22Rv1 (cell line): ENCODE measurements around the gene TPGS2.

Experiments used
- H3K27ac ChIP-seq: fragments of 450-650 bp; 2 replicates; pipeline ENCODE4 v1.5.1; 2017
- ZFX ChIP-seq: fragments of 450-650 bp; IDR thresholded peaks from 2 replicates; pipeline ENCODE4 v1.6.1; 2017; ENCODE audit warnings: antibody characterized with exemption, borderline replicate concordance
- TF ChIP-seq, protein P1 (sequence below): fragments of 450-650 bp; IDR thresholded peaks from 2 replicates; pipeline ENCODE4 v1.5.1; 2017; ENCODE audit warnings: mild to moderate bottlenecking

TPGS2 gene

DNA sequence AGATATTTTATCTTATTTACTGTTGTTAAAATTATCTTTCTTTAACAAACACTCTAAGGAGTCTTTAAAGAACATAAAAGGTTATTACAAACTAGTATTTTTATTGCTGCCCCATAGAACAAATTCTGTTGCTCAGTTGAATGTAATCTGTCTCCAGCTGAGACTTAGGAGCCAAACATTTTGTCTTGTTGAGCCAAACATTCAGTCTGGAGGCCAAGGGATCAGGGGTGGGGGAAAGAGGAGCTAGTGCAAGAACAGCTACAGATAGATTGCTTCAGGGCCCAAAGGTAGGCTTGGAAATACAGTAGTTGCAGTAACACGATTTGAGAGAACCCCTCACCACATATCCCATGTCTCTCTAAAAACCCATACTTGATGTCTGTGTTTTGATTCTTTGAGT, 51.2 kb downstream of the TPGS2 start:
- TF ChIP-seq, protein P1, sequence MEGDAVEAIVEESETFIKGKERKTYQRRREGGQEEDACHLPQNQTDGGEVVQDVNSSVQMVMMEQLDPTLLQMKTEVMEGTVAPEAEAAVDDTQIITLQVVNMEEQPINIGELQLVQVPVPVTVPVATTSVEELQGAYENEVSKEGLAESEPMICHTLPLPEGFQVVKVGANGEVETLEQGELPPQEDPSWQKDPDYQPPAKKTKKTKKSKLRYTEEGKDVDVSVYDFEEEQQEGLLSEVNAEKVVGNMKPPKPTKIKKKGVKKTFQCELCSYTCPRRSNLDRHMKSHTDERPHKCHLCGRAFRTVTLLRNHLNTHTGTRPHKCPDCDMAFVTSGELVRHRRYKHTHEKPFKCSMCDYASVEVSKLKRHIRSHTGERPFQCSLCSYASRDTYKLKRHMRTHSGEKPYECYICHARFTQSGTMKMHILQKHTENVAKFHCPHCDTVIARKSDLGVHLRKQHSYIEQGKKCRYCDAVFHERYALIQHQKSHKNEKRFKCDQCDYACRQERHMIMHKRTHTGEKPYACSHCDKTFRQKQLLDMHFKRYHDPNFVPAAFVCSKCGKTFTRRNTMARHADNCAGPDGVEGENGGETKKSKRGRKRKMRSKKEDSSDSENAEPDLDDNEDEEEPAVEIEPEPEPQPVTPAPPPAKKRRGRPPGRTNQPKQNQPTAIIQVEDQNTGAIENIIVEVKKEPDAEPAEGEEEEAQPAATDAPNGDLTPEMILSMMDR = no peak
- no peak for TF ChIP-seq ZFX

DNA sequence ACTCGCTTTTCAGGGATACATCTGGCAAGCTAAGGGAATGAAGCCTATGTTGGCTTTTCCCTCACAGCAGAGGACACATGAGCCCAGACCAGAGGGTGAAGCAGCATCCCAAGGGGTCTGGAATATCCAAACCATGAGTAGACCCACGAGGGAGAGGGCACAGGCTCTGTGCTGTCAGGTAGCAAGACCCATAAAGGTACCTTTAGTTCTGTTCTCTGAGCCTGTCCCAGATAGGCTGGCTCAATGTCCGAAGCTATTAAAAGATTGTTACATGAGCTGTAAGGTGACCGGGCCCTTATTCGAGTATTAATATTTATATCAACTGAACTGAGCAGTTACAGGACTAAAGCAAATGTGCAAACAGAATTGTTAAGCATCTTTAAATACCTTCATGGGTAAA, 52.2 kb downstream of the TPGS2 start:
- TF ChIP-seq, protein P1 = no peak
- no peak for TF ChIP-seq ZFX
- no peak overlapping the region for H3K27ac ChIP-seq

More for the DNA sequence above, 51.2 kb downstream of the TPGS2 start:
- no peak overlapping the region for H3K27ac ChIP-seq

GRCh38 chr18:36775396-36775795, 53.4 kb downstream of the TPGS2 start:
- no peak for TF ChIP-seq ZFX
- TF ChIP-seq, protein P1 = no peak
- H3K27ac ChIP-seq = no peak overlapping the region

- H3K27ac ChIP-seq = no peak overlapping the region
- no peak for TF ChIP-seq ZFX
- TF ChIP-seq, protein P1 = no peak
Observed at GRCh38 chr18:36772241-36772723, 56.5 kb downstream of the TPGS2 start.

- H3K27ac ChIP-seq = no peak overlapping the region
- TF ChIP-seq, protein P1 = no peak
- no peak for TF ChIP-seq ZFX
Observed at GRCh38 chr18:36771245-36771644, 57.6 kb downstream of the TPGS2 start.

GRCh38 chr18:36770315-36770946, 58.4 kb downstream of the TPGS2 start:
- H3K27ac ChIP-seq = no peak overlapping the region
- TF ChIP-seq, protein P1 = no peak
- TF ChIP-seq ZFX = no peak

- H3K27ac ChIP-seq = no peak overlapping the region
- TF ChIP-seq ZFX = no peak
- TF ChIP-seq, protein P1 = peak; percentile 74
Observed at GRCh38 chr18:36769611-36770314, 59.0 kb downstream of the TPGS2 start.
